ENCODE data around the gene MUC3A.
"Not testable (repeated sequence)": the region's sequence is repeated elsewhere in the genome, so short reads cannot be mapped to it uniquely, and the experiment has no call there.

The MUC3A gene, protein sequence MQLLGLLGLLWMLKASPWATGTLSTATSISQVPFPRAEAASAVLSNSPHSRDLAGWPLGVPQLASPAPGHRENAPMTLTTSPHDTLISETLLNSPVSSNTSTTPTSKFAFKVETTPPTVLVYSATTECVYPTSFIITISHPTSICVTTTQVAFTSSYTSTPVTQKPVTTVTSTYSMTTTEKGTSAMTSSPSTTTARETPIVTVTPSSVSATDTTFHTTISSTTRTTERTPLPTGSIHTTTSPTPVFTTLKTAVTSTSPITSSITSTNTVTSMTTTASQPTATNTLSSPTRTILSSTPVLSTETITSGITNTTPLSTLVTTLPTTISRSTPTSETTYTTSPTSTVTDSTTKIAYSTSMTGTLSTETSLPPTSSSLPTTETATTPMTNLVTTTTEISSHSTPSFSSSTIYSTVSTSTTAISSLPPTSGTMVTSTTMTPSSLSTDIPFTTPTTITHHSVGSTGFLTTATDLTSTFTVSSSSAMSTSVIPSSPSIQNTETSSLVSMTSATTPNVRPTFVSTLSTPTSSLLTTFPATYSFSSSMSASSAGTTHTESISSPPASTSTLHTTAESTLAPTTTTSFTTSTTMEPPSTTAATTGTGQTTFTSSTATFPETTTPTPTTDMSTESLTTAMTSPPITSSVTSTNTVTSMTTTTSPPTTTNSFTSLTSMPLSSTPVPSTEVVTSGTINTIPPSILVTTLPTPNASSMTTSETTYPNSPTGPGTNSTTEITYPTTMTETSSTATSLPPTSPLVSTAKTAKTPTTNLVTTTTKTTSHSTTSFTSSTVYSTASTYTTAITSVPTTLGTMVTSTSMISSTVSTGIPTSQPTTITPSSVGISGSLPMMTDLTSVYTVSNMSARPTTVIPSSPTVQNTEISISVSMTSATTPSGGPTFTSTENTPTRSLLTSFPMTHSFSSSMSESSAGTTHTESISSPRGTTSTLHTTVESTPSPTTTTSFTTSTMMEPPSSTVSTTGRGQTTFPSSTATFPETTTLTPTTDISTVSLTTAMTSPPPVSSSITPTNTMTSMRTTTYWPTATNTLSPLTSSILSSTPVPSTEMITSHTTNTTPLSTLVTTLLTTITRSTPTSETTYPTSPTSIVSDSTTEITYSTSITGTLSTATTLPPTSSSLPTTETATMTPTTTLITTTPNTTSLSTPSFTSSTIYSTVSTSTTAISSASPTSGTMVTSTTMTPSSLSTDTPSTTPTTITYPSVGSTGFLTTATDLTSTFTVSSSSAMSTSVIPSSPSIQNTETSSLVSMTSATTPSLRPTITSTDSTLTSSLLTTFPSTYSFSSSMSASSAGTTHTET (N-terminal part only)

DNA sequence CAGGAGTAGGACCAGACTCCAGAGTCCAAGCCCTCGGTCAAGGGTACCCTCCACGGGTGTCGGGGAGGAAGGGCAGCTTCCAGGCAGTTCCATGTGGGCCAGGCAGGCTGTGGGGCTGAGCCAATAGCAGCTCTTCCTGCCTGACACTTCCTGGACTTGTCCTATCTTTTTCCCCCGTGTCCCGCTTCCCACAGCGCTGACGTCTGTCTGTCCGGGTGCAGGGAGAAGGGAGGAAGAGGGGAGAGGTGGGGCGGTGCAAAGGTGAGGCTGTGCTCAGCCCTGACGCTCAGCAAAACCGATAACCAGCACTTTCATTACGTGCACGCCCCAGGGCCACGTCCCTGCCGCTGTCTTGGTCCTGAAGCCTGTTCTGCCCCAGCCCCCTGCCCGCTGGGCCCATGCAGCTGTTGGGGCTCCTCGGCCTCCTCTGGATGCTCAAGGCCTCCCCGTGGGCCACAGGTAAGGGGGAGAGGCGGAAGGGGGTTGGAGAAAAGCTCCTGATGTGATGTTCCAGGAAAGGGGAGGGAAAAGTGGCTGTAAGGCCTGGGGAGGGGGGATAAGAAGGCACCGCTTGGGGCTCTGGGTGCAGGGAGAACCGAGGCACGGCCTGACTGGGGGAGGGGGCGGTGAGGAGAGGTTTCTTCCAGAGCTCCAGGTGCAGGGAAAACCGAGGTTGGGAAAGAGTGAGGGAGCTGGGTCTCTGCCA is at the start of gene MUC3A:
Gene MUC3A (plus strand): TSS at position 308 of the 706 bp plus-strand sequence. CDS start 91 bp downstream, at position 399.
- Histone ChIP-seq H3K9ac (ENCODE audit: low read length) (no peak within 1 kb of the TSS), H3K4me1 (ENCODE audit: control insufficient read depth, insufficient read depth, low read length) (no peaks in the 10 kb centered on the region), H3K27me3 (ENCODE audit: control insufficient read depth, insufficient read depth, low read length) (peaks cover 8% of the 10 kb centered on the region), H3K27ac (ENCODE audit: low read depth, low read length) (no peak within 1 kb of the TSS), H3K4me3 (ENCODE audit: low read length) (no peak within 1 kb of the TSS), H3K36me3 (ENCODE audit: control insufficient read depth, insufficient read depth, low read length) (no peaks in the 10 kb centered on the region)

DNA sequence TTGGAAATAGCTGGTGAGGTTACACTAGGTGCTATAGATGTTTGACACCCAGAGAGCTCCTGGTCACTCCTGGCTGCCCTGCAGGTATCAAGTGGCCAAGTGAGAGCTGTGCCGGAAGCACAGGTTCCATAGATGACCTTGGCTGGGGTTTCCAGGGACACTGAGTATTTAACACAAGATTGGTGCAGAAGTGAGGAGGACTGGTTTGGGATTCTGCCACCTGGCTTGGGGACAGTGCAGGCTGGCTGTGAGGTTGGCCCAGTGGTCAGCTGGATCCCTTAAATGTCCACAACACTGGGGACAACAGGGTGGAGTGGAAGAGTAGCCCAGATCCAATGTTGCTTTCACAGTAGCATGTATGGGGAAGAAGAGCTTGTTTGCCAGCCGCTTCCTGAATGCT is 48.4 kb upstream of the MUC3A start:
- Histone ChIP-seq H3K4me3 (ENCODE audit: low read length) (no peak overlapping the region), H3K4me1 (ENCODE audit: control insufficient read depth, insufficient read depth, low read length) (no peaks in the 10 kb centered on the region), H3K36me3 (ENCODE audit: control insufficient read depth, insufficient read depth, low read length) (no peaks in the 10 kb centered on the region), H3K27ac (ENCODE audit: low read depth, low read length) (no peak overlapping the region), H3K9ac (ENCODE audit: low read length) (no peak overlapping the region), H3K27me3 (ENCODE audit: control insufficient read depth, insufficient read depth, low read length) (peaks cover 9% of the 10 kb centered on the region)

DNA sequence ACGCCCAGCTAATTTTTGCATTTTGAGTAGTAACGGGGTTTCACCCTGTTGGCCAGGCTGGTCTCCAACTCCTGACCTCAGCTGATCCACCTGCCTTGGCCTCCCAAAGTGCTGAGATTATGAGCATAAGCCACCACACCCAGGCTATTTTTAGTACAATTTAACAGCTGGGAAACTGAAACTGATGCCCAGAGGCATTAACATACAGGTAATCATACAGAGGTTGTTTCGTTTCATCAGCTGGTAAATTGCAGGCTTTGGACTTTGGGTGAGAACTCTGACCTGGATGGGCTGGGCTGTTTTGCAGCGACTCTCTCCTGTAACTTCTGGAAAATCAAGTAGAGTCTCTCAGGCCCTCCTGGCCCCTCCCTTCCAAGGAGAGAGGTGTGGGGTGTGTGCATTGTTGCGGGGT is 47.4 kb upstream of the MUC3A start:
- no peak overlapping the region for H3K9ac ChIP-seq (ENCODE audit: low read length)
- peaks cover 2% of the 10 kb centered on the region for H3K27me3 ChIP-seq (ENCODE audit: control insufficient read depth, insufficient read depth, low read length)

DNA sequence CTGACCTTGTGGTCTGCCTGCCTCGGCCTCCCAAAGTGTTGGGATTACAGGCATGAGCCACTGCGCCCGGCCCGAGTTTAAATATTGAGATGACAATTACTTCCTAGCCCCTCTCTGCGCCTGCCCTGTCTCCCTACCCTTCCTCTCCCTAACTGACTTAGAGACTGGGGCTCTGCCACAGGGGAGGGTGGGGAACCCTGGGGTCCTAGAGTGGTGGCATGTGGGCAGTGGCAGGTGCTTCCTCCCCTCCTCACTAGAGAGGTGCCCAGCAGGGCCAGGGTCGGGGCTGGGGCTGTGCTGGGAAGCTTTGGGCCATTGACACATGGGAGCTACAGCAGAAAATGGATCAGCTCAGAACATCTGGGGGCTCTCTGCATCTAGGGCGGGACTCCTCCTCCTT is 46.7 kb upstream of the MUC3A start:
- Histone ChIP-seq H3K27ac (ENCODE audit: low read depth, low read length) (no peak overlapping the region), H3K36me3 (ENCODE audit: control insufficient read depth, insufficient read depth, low read length) (no peaks in the 10 kb centered on the region)

More for the DNA sequence above, 47.4 kb upstream of the MUC3A start:
- Histone ChIP-seq H3K4me1 (ENCODE audit: control insufficient read depth, insufficient read depth, low read length) (no peaks in the 10 kb centered on the region), H3K4me3 (ENCODE audit: low read length) (no peak overlapping the region), H3K27ac (ENCODE audit: low read depth, low read length) (no peak overlapping the region), H3K36me3 (ENCODE audit: control insufficient read depth, insufficient read depth, low read length) (no peaks in the 10 kb centered on the region)

DNA sequence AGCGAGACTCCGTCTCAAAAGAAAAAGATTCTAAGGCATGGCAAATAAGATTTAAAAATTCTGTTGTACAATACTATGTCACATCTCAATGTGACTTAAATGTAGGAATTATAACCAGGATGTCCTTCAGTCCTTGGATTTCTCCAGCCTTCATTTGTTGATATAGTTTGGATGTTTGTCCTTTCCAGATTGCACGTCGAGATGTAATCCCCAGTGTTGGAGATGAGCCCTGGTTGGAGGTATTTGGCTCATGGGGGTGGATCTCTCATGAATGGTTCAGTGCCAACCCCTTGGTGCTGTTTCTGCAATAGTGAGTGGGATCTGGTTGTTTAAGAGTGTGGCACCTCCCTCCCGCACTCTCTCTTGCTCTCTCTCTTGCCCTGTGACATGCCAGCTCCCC is 40.8 kb upstream of the MUC3A start:
- Histone ChIP-seq H3K27ac (ENCODE audit: low read depth, low read length) (no peak overlapping the region), H3K9ac (ENCODE audit: low read length) (no peak overlapping the region), H3K4me1 (ENCODE audit: control insufficient read depth, insufficient read depth, low read length) (no peaks in the 10 kb centered on the region), H3K36me3 (ENCODE audit: control insufficient read depth, insufficient read depth, low read length) (no peaks in the 10 kb centered on the region), H3K4me3 (ENCODE audit: low read length) (no peak overlapping the region), H3K27me3 (ENCODE audit: control insufficient read depth, insufficient read depth, low read length) (no peaks in the 10 kb centered on the region)

More for the DNA sequence above, 46.7 kb upstream of the MUC3A start:
- Histone ChIP-seq H3K4me3 (ENCODE audit: low read length) (no peak overlapping the region), H3K27me3 (ENCODE audit: control insufficient read depth, insufficient read depth, low read length) (peaks cover 2% of the 10 kb centered on the region), H3K9ac (ENCODE audit: low read length) (no peak overlapping the region), H3K4me1 (ENCODE audit: control insufficient read depth, insufficient read depth, low read length) (no peaks in the 10 kb centered on the region)

DNA sequence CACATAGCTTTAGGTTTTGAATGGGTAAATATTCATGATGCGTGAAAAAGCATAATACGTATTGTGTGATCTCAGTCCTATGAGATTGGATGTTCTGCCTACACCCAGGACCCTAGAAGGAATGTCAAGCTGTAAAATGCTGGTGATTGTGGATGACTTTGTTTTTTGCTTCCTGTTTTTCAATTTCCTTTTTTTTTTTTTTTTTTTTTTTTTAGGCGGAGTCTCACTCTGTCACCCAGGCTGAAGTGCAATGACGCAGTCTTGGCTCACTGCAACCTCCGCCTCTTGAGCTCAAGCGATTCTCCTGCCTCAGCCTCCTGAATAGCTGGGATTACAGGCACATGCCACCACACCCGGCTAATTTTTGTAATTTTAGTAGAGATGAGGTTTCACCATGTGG is 38.9 kb upstream of the MUC3A start:
- not testable (repeated sequence) for H3K9ac ChIP-seq (ENCODE audit: low read length); H3K4me3 ChIP-seq (ENCODE audit: low read length); H3K27ac ChIP-seq (ENCODE audit: low read depth, low read length); H3K4me1 ChIP-seq (ENCODE audit: control insufficient read depth, insufficient read depth, low read length); H3K36me3 ChIP-seq (ENCODE audit: control insufficient read depth, insufficient read depth, low read length); H3K27me3 ChIP-seq (ENCODE audit: control insufficient read depth, insufficient read depth, low read length)

DNA sequence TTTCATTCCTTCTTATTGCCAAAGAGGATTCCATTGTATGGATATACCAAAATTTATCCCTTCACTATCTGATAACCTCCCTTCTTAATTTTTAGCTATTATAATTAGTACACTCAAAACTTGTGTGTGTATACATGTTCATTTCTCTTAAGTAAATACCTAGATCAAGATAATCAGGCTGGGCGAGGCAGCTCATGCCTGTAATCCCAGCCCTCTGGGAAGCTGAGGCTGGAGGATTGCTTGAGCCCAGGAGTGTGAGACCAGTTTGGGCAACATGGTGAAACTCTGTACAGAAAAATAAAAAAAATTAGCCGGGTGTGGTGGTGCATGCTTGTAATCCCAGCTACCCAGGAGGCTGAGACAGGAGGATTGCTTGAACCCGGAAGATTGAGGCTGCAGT is 37.9 kb upstream of the MUC3A start:
- Histone ChIP-seq H3K4me1 (ENCODE audit: control insufficient read depth, insufficient read depth, low read length) (no peaks in the 10 kb centered on the region), H3K4me3 (ENCODE audit: low read length) (no peak overlapping the region), H3K36me3 (ENCODE audit: control insufficient read depth, insufficient read depth, low read length) (no peaks in the 10 kb centered on the region), H3K27ac (ENCODE audit: low read depth, low read length) (no peak overlapping the region), H3K27me3 (ENCODE audit: control insufficient read depth, insufficient read depth, low read length) (no peaks in the 10 kb centered on the region), H3K9ac (ENCODE audit: low read length) (no peak overlapping the region)

DNA sequence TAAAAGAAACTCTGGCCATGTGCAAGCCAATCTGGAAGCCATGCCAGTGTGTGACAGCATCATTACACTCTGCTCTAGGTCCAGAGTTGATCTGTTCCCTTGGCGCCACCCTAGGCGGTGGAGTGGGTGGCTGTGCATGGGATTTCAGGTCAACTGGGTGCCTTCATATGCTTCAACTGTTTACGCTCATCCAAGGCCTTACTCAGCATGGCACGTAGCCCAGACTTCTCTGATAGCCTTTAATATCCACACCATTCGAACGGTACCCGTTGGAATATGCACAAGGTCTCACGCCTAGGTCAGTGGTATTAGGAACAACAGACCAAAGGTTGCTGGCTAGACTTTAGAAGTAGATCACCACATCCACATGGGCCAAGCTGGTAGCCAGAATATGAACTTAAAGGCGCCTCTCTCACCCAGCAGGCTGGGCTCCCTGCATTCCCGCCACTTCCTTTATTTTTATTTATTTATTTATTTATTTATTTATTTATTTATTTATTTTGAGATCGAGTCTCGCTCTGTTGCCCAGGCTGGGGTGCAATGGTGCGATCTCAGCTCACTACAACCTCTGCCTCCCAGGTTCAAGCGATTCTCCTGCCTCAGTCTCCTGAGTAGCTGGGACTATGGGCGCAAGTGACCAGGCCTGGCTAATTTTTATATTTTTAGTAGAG is 35.0 kb upstream of the MUC3A start:
- Histone ChIP-seq H3K4me1 (ENCODE audit: control insufficient read depth, insufficient read depth, low read length) (no peaks in the 10 kb centered on the region), H3K9ac (ENCODE audit: low read length) (no peak overlapping the region), H3K36me3 (ENCODE audit: control insufficient read depth, insufficient read depth, low read length) (no peaks in the 10 kb centered on the region), H3K27me3 (ENCODE audit: control insufficient read depth, insufficient read depth, low read length) (no peaks in the 10 kb centered on the region), H3K4me3 (ENCODE audit: low read length) (no peak overlapping the region), H3K27ac (ENCODE audit: low read depth, low read length) (no peak overlapping the region)

DNA sequence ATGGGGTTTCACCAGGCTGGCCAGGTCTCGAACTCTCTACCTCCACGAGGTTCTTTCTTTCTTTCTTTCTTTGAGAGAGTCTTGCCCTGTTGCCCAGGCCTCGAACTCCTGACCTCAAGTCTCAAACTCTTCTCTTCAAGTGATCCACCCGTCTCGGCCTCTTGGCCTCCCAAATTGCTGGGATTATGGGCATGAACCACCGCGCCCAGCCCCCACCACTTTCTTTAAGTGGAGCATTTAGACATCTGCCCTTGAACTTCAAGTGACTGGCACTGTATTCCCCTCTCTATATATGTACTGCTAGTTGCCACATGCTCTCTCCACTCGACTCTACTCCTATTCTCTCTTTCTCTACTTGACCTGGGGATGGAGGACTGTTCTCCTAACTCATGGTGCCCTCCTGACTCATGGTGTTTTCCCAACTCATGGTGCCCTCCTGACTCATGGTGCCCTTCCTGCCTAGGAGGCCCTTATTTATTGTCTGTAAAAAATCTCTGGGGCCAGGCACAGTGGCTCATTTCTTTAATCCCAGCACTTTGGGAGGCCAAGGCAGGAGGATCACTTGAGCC is 34.4 kb upstream of the MUC3A start:
- no peaks in the 10 kb centered on the region for H3K36me3 ChIP-seq (ENCODE audit: control insufficient read depth, insufficient read depth, low read length)
- no peaks in the 10 kb centered on the region for H3K27me3 ChIP-seq (ENCODE audit: control insufficient read depth, insufficient read depth, low read length)
- H3K27ac ChIP-seq (ENCODE audit: low read depth, low read length) = no peak overlapping the region
- no peaks in the 10 kb centered on the region for H3K4me1 ChIP-seq (ENCODE audit: control insufficient read depth, insufficient read depth, low read length)
- H3K4me3 ChIP-seq (ENCODE audit: low read length) = no peak overlapping the region
- no peak overlapping the region for H3K9ac ChIP-seq (ENCODE audit: low read length)

DNA sequence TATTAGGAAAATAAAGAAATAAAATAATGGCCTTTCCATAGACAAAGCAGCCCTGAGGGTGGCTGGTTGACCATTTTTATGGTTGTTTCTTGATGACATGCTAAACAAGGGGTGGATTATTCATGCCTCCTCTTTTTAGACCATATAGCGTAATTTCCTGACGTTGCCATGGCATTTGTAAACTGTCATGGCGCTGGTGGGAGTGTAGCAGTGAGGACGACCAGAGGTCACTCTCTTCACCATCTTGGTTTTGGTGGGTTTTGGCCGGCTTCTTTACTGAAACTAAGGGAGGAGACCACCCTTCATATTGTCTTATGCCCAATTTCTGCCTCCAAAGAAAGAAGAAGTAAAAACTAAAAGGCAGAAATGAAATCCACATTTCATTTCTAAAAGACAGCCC is 30.0 kb upstream of the MUC3A start:
- not testable (repeated sequence) for H3K27ac ChIP-seq (ENCODE audit: low read depth, low read length); H3K4me3 ChIP-seq (ENCODE audit: low read length); H3K9ac ChIP-seq (ENCODE audit: low read length); H3K4me1 ChIP-seq (ENCODE audit: control insufficient read depth, insufficient read depth, low read length); H3K27me3 ChIP-seq (ENCODE audit: control insufficient read depth, insufficient read depth, low read length); H3K36me3 ChIP-seq (ENCODE audit: control insufficient read depth, insufficient read depth, low read length)

DNA sequence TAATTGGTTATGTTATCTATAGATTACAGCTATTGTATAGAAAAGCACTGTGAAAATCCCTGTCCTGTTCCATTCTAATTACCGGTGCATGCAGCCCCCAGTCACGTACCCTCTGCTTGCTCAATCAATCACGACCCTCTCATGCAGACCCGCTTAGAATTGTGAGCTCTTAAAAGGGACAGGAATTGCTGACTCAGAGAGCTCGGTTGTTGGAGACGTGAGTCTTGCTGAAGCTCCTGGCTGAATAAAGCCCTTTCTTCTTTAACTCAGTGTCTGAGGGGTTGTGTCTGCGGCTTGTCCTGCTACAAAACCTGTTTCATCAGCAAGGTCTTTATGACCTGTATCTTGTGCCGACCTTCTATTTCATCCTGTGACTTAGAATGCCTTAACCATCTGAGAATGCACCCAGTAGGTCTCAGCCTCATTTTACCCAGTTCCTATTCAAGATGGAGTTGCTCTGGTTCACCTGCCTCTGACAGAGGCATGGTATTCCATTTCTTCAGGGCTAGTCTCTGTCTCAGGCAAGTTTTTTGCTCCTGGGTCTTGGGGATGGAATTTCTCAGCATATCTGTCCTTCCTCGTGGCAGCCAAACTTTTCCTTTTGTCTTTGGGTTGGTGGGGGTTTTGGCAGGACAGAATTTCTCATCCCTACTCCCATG is 29.4 kb upstream of the MUC3A start:
- H3K4me3 ChIP-seq (ENCODE audit: low read length); H3K9ac ChIP-seq (ENCODE audit: low read length); H3K36me3 ChIP-seq (ENCODE audit: control insufficient read depth, insufficient read depth, low read length); H3K27me3 ChIP-seq (ENCODE audit: control insufficient read depth, insufficient read depth, low read length); H3K4me1 ChIP-seq (ENCODE audit: control insufficient read depth, insufficient read depth, low read length); H3K27ac ChIP-seq (ENCODE audit: low read depth, low read length): not testable (repeated sequence)

Data from rectal smooth muscle tissue (tissue), 1 donor.